ENCODE measurements around the gene FN1. TPM values are rescaled to one million over a fixed set of nuclear protein-coding genes. Genes with fewer than 3 reads are reported as not detected.

Gene FN1
- polyA plus RNA-seq (2013, experiment 1 of 2), result 1,493 TPM
- polyA plus RNA-seq (2013, experiment 2 of 2), result 1,327 TPM

DNA sequence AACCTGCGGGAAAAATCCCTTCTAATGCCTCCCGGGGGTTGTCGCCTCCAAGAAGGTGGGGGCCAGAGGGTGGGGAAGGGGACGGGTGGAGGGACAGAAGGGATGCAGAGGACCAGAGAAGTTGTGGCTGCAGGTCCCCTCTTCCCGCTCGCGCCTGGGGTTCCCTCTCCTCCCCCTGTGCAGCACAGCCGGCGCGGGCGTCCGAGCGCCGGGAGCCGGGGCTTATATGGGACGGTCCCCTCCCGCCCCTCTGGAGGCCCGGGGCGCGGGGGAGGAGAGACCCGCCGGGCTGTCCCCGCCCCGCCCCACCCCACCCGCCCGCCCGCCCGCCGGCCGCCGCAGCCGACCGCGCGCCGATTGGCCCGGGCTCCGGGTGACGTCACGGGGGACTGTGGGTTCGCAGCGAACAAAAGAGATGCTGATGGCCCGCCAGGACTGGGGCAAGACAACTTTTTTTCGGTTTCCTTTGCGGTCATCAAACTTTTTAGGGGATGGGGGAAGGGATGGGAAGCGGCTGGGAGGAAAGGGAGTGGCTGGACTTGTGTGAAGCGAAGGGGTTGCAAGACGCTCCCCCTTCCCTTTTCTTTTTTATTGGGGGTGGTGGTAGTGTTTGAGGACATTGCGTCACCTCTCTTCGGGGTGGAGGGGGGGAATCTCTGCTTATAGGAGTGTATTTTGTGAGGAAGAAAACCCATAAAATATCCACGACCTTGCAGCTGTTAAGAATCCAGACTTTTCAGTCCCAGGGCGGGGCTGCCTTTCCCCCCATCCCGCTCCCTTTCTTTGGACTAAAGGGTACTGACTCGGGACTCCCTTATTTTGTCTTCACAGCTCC is at the start of gene FN1:
FN1 (minus strand) TSS at position 199 of the 835 bp plus-strand sequence. CDS start 266 bp downstream, outside the sequence.
- peak within 1 kb of the TSS; percentile 73 for H3K4me2 ChIP-seq (ENCODE audit: low read length, poor library complexity, severe bottlenecking)

DNA sequence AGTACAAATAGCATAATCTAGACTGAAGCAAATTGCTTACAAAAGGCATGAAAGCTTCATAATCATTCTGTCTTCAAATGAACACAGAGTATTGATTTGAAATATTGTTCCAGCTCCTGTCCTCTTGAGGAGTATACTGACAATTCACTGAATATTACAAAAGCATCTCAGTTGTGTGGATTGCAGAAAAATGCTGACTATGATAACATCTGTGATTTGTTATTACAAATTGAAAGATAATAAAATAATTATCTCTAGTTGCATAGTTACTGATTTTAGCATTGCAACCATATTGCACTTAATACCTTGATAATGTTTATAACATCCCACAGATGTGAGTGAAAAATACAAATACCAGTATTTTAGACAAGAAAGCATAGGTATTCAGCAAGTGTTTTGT is 49.2 kb upstream of the FN1 start:
- Histone ChIP-seq H2BK15ac (ENCODE audit: low read depth, poor library complexity, severe bottlenecking) (no peak overlapping the region), H3K79me1 (replicated peaks; ENCODE audit: low read length, poor library complexity, severe bottlenecking) (no peaks in the 10 kb centered on the region), H3K23ac (ENCODE audit: low read length in 2 of 2) (no peak overlapping the region), H3K27me3 (ENCODE audit: control insufficient read depth in 1 of 2, insufficient read depth in 1 of 2, low read length in 2 of 2) (no peaks in the 10 kb centered on the region), H3K36me3 (ENCODE audit: control insufficient read depth in 1 of 2, insufficient read depth in 2 of 2, low read depth in 1 of 2, low read length in 2 of 2) (no peaks in the 10 kb centered on the region), H3K9me3 (ENCODE audit: control insufficient read depth, low read length) (no peaks in the 10 kb centered on the region), H2BK120ac (ENCODE audit: low read depth, low read length) (no peak overlapping the region), H2AFZ (ENCODE audit: low read depth, low read length) (no peak overlapping the region), H3K27ac (ENCODE audit: low read length, poor library complexity, severe bottlenecking) (no peak overlapping the region), H3K14ac (ENCODE audit: low read length in 2 of 2) (no peak overlapping the region), H3K9ac (ENCODE audit: low read length) (no peak overlapping the region), H2BK5ac (ENCODE audit: low read depth, low read length, poor library complexity, severe bottlenecking) (no peak overlapping the region), H2AK5ac (ENCODE audit: low read length, severe bottlenecking) (no peak overlapping the region), H4K91ac (ENCODE audit: low read length) (no peak overlapping the region), H2BK12ac (ENCODE audit: low read length in 2 of 2) (no peak overlapping the region), H3K4me2 (ENCODE audit: low read length, poor library complexity, severe bottlenecking) (no peak overlapping the region), H4K8ac (ENCODE audit: low read length) (no peak overlapping the region), H3K4ac (ENCODE audit: low read depth in 1 of 2, low read length in 2 of 2) (no peak overlapping the region), H3K4me1 (ENCODE audit: control insufficient read depth, insufficient read depth, low read depth, low read length) (no peaks in the 10 kb centered on the region), H3K18ac (ENCODE audit: low read depth in 1 of 2, low read length in 2 of 2) (no peak overlapping the region), H3K4me3 (ENCODE audit: insufficient read depth in 1 of 2, low read depth in 1 of 2, low read length in 2 of 2) (no peak overlapping the region)
- DNase-seq, result no peak

More for the DNA sequence above, at the start of gene FN1:
- H2BK120ac ChIP-seq (ENCODE audit: low read depth, low read length), result peak within 1 kb of the TSS; percentile 75
- H3K4me1 ChIP-seq (ENCODE audit: control insufficient read depth, insufficient read depth, low read depth, low read length), result peaks cover 2% of the 10 kb centered on the region
- H2BK12ac ChIP-seq (ENCODE audit: low read length in 2 of 2), result peak within 1 kb of the TSS in 1 of 2 experiments; percentile 51
- H3K23ac ChIP-seq (ENCODE audit: low read length in 2 of 2), result peak within 1 kb of the TSS in 1 of 2 experiments; percentile 98
- peak; percentile 95 for DNase-seq
- under 1% methylated on average over 40 of the region's 54 CpGs for WGBS
- peak within 1 kb of the TSS; percentile 85 to 91 for H3K4me3 ChIP-seq (ENCODE audit: insufficient read depth in 1 of 2, low read depth in 1 of 2, low read length in 2 of 2)
- H4K8ac ChIP-seq (ENCODE audit: low read length), result peak within 1 kb of the TSS; percentile 66
- peaks cover 1% of the 10 kb centered on the region for H3K79me1 ChIP-seq (replicated peaks; ENCODE audit: low read length, poor library complexity, severe bottlenecking)
- peak within 1 kb of the TSS; percentile 99 for H3K27ac ChIP-seq (ENCODE audit: low read length, poor library complexity, severe bottlenecking)
- peak within 1 kb of the TSS; percentile 93 to 99 for H3K14ac ChIP-seq (ENCODE audit: low read length in 2 of 2)
- no peaks in the 10 kb centered on the region for H3K27me3 ChIP-seq (ENCODE audit: control insufficient read depth in 1 of 2, insufficient read depth in 1 of 2, low read length in 2 of 2)
- H2AFZ ChIP-seq (ENCODE audit: low read depth, low read length), result peak within 1 kb of the TSS; percentile 31
- H3K36me3 ChIP-seq (ENCODE audit: control insufficient read depth in 1 of 2, insufficient read depth in 2 of 2, low read depth in 1 of 2, low read length in 2 of 2), result peaks cover 3 to 42% of the 10 kb centered on the region in 2 experiments
- H4K91ac ChIP-seq (ENCODE audit: low read length), result peak within 1 kb of the TSS; percentile 94
- H3K4ac ChIP-seq (ENCODE audit: low read depth in 1 of 2, low read length in 2 of 2), result peak within 1 kb of the TSS; percentile 84 to 89
- H3K18ac ChIP-seq (ENCODE audit: low read depth in 1 of 2, low read length in 2 of 2), result peak within 1 kb of the TSS; percentile 97 to 98
- peak within 1 kb of the TSS; percentile 99 for H3K9ac ChIP-seq (ENCODE audit: low read length)
- H2BK5ac ChIP-seq (ENCODE audit: low read depth, low read length, poor library complexity, severe bottlenecking), result peak within 1 kb of the TSS; percentile 98
- H2AK5ac ChIP-seq (ENCODE audit: low read length, severe bottlenecking), result peak within 1 kb of the TSS; percentile 88
- no peaks in the 10 kb centered on the region for H3K9me3 ChIP-seq (ENCODE audit: control insufficient read depth, low read length)
- peak within 1 kb of the TSS; percentile 73 for H2BK15ac ChIP-seq (ENCODE audit: low read depth, poor library complexity, severe bottlenecking)

DNA sequence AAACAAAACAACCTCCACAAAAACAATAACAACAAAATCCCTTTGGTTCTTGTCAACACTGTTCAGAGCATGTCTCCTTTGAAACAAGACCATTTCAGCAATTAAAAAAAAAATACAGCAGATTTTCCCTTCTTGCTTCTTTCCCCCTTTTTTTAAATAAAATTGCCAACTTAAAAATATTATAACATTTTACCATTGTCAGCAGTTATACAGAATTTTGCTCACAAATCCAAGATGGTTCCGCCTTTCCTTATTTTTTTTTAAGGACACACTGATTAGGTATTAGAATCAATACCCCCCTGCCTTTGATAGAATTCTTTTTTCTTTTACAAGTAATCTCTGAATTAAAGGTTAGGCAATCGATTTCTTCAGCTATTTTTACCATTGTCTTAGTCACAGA is 48.7 kb upstream of the FN1 start:
- no peak for DNase-seq
- Histone ChIP-seq H2BK120ac (ENCODE audit: low read depth, low read length) (no peak overlapping the region), H3K4me2 (ENCODE audit: low read length, poor library complexity, severe bottlenecking) (no peak overlapping the region), H3K4ac (ENCODE audit: low read depth in 1 of 2, low read length in 2 of 2) (no peak overlapping the region), H2AK5ac (ENCODE audit: low read length, severe bottlenecking) (no peak overlapping the region), H4K8ac (ENCODE audit: low read length) (no peak overlapping the region), H3K27me3 (ENCODE audit: control insufficient read depth in 1 of 2, insufficient read depth in 1 of 2, low read length in 2 of 2) (no peaks in the 10 kb centered on the region), H3K79me1 (replicated peaks; ENCODE audit: low read length, poor library complexity, severe bottlenecking) (no peaks in the 10 kb centered on the region), H2AFZ (ENCODE audit: low read depth, low read length) (no peak overlapping the region), H3K4me3 (ENCODE audit: insufficient read depth in 1 of 2, low read depth in 1 of 2, low read length in 2 of 2) (no peak overlapping the region), H3K36me3 (ENCODE audit: control insufficient read depth in 1 of 2, insufficient read depth in 2 of 2, low read depth in 1 of 2, low read length in 2 of 2) (no peaks in the 10 kb centered on the region), H2BK15ac (ENCODE audit: low read depth, poor library complexity, severe bottlenecking) (no peak overlapping the region), H3K9ac (ENCODE audit: low read length) (no peak overlapping the region), H3K18ac (ENCODE audit: low read depth in 1 of 2, low read length in 2 of 2) (no peak overlapping the region), H3K23ac (ENCODE audit: low read length in 2 of 2) (no peak overlapping the region), H3K4me1 (ENCODE audit: control insufficient read depth, insufficient read depth, low read depth, low read length) (no peaks in the 10 kb centered on the region), H2BK5ac (ENCODE audit: low read depth, low read length, poor library complexity, severe bottlenecking) (no peak overlapping the region), H3K9me3 (ENCODE audit: control insufficient read depth, low read length) (no peaks in the 10 kb centered on the region), H3K27ac (ENCODE audit: low read length, poor library complexity, severe bottlenecking) (no peak overlapping the region), H2BK12ac (ENCODE audit: low read length in 2 of 2) (no peak overlapping the region), H3K14ac (ENCODE audit: low read length in 2 of 2) (no peak overlapping the region), H4K91ac (ENCODE audit: low read length) (no peak overlapping the region)
- WGBS, result 90% methylated on average over 2 of the region's 2 CpGs

DNA sequence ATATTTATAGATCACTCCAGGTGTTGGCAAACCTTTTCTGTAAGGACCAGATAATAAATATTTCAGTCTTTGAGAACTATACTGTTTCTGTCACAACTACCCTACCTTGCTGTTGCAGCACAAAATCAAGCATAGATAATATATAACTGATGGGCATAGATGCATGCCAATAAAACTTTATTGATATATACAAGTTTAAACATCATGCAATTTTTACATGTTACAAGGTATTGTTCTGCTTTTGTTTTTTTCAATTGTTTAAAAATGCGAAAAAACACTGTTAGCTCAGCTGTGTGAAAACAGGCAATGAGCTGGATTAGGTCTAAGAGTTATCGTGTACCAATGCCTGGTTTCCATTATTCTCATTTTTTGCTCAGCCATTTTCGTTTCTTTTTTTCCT is 47.6 kb upstream of the FN1 start:
- 86% methylated on average over 3 of the region's 3 CpGs for WGBS
- no peaks in the 10 kb centered on the region for H3K36me3 ChIP-seq (ENCODE audit: control insufficient read depth in 1 of 2, insufficient read depth in 2 of 2, low read depth in 1 of 2, low read length in 2 of 2)

More for the DNA sequence above, 47.6 kb upstream of the FN1 start:
- H2AK5ac ChIP-seq (ENCODE audit: low read length, severe bottlenecking), result no peak overlapping the region
- H3K4ac ChIP-seq (ENCODE audit: low read depth in 1 of 2, low read length in 2 of 2), result no peak overlapping the region
- H3K23ac ChIP-seq (ENCODE audit: low read length in 2 of 2), result no peak overlapping the region
- no peak overlapping the region for H3K27ac ChIP-seq (ENCODE audit: low read length, poor library complexity, severe bottlenecking)
- no peaks in the 10 kb centered on the region for H3K9me3 ChIP-seq (ENCODE audit: control insufficient read depth, low read length)
- H3K27me3 ChIP-seq (ENCODE audit: control insufficient read depth in 1 of 2, insufficient read depth in 1 of 2, low read length in 2 of 2), result no peaks in the 10 kb centered on the region
- H2BK120ac ChIP-seq (ENCODE audit: low read depth, low read length), result no peak overlapping the region
- H2BK12ac ChIP-seq (ENCODE audit: low read length in 2 of 2), result no peak overlapping the region
- no peaks in the 10 kb centered on the region for H3K79me1 ChIP-seq (replicated peaks; ENCODE audit: low read length, poor library complexity, severe bottlenecking)
- no peak overlapping the region for H3K4me2 ChIP-seq (ENCODE audit: low read length, poor library complexity, severe bottlenecking)
- no peak overlapping the region for H4K91ac ChIP-seq (ENCODE audit: low read length)
- H3K18ac ChIP-seq (ENCODE audit: low read depth in 1 of 2, low read length in 2 of 2), result no peak overlapping the region
- no peak overlapping the region for H2BK5ac ChIP-seq (ENCODE audit: low read depth, low read length, poor library complexity, severe bottlenecking)
- H2AFZ ChIP-seq (ENCODE audit: low read depth, low read length), result no peak overlapping the region
- H3K4me1 ChIP-seq (ENCODE audit: control insufficient read depth, insufficient read depth, low read depth, low read length), result no peaks in the 10 kb centered on the region
- H2BK15ac ChIP-seq (ENCODE audit: low read depth, poor library complexity, severe bottlenecking), result no peak overlapping the region
- H3K4me3 ChIP-seq (ENCODE audit: insufficient read depth in 1 of 2, low read depth in 1 of 2, low read length in 2 of 2), result no peak overlapping the region
- no peak overlapping the region for H3K9ac ChIP-seq (ENCODE audit: low read length)
- DNase-seq, result no peak
- no peak overlapping the region for H3K14ac ChIP-seq (ENCODE audit: low read length in 2 of 2)
- no peak overlapping the region for H4K8ac ChIP-seq (ENCODE audit: low read length)
